RWPE2 (cell line): ENCODE measurements around the gene PRRT4.

Experiments used
- ATAC-seq: fragments of 200-7000 bp; cut with Tn5 transposase; 3 replicates; pipeline ENCODE4 v1.9.1; 2021; ENCODE audit warnings: low read depth
- DNase-seq: peaks from one replicate; pipeline ENCODE4 v3.0.0-alpha.2; 2020; ENCODE audit warnings: low spot score
- H3K27ac ChIP-seq: fragments of 450-650 bp; 2 replicates; pipeline ENCODE4 v1.5.1; 2017; ENCODE audit warnings: mild to moderate bottlenecking; ENCODE audit not compliant: poor library complexity, severe bottlenecking
- H3K27me3 ChIP-seq: fragments of 250-450 bp; sonication (Bioruptor Pico); 2 replicates; pipeline ENCODE4 v1.5.1; 2021; ENCODE audit warnings: mild to moderate bottlenecking, moderate library complexity; ENCODE audit not compliant: insufficient read depth, poor library complexity, severe bottlenecking
- H3K36me3 ChIP-seq: fragments of 250-450 bp; sonication (Bioruptor Pico); 2 replicates; pipeline ENCODE4 v1.5.1; 2020; ENCODE audit warnings: low read depth, mild to moderate bottlenecking, moderate library complexity
- H3K4me1 ChIP-seq: fragments of 250-450 bp; sonication (Bioruptor Pico); 2 replicates; pipeline ENCODE4 v1.5.1; 2021; ENCODE audit warnings: mild to moderate bottlenecking, moderate library complexity; ENCODE audit not compliant: insufficient read depth, poor library complexity, severe bottlenecking
- H3K4me3 ChIP-seq: fragments of 250-450 bp; sonication (Bioruptor Pico); 2 replicates; pipeline ENCODE4 v1.5.1; 2021; ENCODE audit warnings: mild to moderate bottlenecking, moderate library complexity; ENCODE audit not compliant: severe bottlenecking
- H3K9me3 ChIP-seq: fragments of 250-450 bp; sonication (Bioruptor Pico); 2 replicates; pipeline ENCODE4 v1.5.1; 2021; ENCODE audit warnings: mild to moderate bottlenecking, moderate library complexity; ENCODE audit not compliant: severe bottlenecking
- CTCF ChIP-seq: fragments of 450-650 bp; IDR thresholded peaks from one replicate; pipeline ENCODE4 v1.5.1; 2017; ENCODE audit warnings: mild to moderate bottlenecking, moderate library complexity; ENCODE audit not compliant: poor library complexity, severe bottlenecking

The PRRT4 gene

GRCh38 chr7:128387216-128388144 is 26.0 kb upstream of the PRRT4 start:
- H3K27me3 ChIP-seq = no peaks in the 10 kb centered on the region
- H3K9me3 ChIP-seq = peaks cover 4% of the 10 kb centered on the region
- ATAC-seq (peak; percentile 65), DNase-seq (no peak)
- no peaks in the 10 kb centered on the region for H3K36me3 ChIP-seq
- H3K4me3 ChIP-seq = no peak overlapping the region
- H3K4me1 ChIP-seq = no peaks in the 10 kb centered on the region
- H3K27ac ChIP-seq = no peak overlapping the region
- peak; percentile 91 for TF ChIP-seq CTCF

- Histone ChIP-seq H3K27me3 (no peaks in the 10 kb centered on the region), H3K4me1 (peaks cover 4% of the 10 kb centered on the region), H3K9me3 (peaks cover 4% of the 10 kb centered on the region), H3K4me3 (no peak overlapping the region), H3K36me3 (no peaks in the 10 kb centered on the region), H3K27ac (no peak overlapping the region)
- no peak for DNase-seq
- TF ChIP-seq CTCF = no peak
- no peak for ATAC-seq
Measured at GRCh38 chr7:128385988-128386925, 24.8 kb upstream of the PRRT4 start.

- Histone ChIP-seq H3K27ac (no peak overlapping the region), H3K27me3 (no peaks in the 10 kb centered on the region), H3K4me3 (no peak overlapping the region), H3K9me3 (peaks cover 4% of the 10 kb centered on the region), H3K36me3 (no peaks in the 10 kb centered on the region), H3K4me1 (peaks cover 6% of the 10 kb centered on the region)
- DNase-seq (no peak), ATAC-seq (no peak)
- TF ChIP-seq CTCF = no peak
Measured at GRCh38 chr7:128384726-128385125, 23.2 kb upstream of the PRRT4 start.

- H3K9me3 ChIP-seq = peaks cover 4% of the 10 kb centered on the region
- DNase-seq (no peak), ATAC-seq (no peak; the same call in 2 of the 3 replicates)
- peaks cover 6% of the 10 kb centered on the region for H3K4me1 ChIP-seq
- no peak overlapping the region for H3K4me3 ChIP-seq
- H3K27ac ChIP-seq = no peak overlapping the region
- no peaks in the 10 kb centered on the region for H3K36me3 ChIP-seq
- H3K27me3 ChIP-seq = no peaks in the 10 kb centered on the region
- TF ChIP-seq CTCF = no peak
Measured at GRCh38 chr7:128383776-128384175, 22.3 kb upstream of the PRRT4 start.
